GM18861 (cell line): Measurements from ENCODE around the gene OPN3.

Experiments
- ATAC-seq: cut with Tn5 transposase; IDR thresholded peaks from one replicate; pipeline ENCODE4 v1.9.1; 2021; ENCODE audit not compliant: unreplicated experiment

The OPN3 gene

GRCh38 chr1:241624935-241625334 is 15.2 kb downstream of the OPN3 start:
- ATAC-seq = no peak

DNA sequence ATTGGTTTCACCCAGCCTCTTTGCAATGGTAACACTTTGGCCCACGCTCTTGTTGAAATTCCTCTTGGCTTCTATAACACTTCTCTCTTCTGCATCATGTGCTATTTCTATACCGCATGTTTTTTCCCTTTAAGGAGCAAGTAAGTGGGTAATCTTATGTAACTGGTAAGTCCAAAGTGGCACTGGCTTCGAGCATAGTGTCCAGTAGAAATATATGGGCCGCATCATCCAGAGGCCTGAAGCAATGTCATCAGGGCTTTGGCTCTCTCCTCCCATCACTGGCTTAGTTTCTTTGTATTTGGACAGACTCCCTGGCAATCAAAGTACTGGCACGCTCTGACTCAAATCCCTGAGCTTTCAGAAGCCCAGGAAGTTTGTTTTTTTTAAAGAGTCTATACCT is 17.5 kb downstream of the OPN3 start:
- no peak for ATAC-seq

DNA sequence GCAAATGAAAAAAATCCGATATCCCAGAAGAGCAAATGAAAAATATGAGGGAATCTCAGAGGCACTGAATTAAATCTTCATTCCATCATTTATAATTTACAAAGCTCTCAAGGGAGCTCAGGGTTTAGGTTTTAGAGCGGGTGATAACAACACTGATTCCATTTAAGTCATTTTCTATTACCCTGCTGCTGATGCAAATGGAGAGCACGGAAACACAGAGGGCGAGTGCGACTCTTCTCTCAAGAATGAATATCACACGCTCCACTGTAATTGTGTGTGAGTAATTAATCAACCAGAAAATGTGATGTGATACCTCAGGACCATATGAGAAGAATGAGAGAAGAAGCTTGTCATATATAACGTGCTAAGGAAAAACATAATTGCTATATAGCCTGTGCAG is 22.7 kb downstream of the OPN3 start:
- ATAC-seq = no peak

DNA sequence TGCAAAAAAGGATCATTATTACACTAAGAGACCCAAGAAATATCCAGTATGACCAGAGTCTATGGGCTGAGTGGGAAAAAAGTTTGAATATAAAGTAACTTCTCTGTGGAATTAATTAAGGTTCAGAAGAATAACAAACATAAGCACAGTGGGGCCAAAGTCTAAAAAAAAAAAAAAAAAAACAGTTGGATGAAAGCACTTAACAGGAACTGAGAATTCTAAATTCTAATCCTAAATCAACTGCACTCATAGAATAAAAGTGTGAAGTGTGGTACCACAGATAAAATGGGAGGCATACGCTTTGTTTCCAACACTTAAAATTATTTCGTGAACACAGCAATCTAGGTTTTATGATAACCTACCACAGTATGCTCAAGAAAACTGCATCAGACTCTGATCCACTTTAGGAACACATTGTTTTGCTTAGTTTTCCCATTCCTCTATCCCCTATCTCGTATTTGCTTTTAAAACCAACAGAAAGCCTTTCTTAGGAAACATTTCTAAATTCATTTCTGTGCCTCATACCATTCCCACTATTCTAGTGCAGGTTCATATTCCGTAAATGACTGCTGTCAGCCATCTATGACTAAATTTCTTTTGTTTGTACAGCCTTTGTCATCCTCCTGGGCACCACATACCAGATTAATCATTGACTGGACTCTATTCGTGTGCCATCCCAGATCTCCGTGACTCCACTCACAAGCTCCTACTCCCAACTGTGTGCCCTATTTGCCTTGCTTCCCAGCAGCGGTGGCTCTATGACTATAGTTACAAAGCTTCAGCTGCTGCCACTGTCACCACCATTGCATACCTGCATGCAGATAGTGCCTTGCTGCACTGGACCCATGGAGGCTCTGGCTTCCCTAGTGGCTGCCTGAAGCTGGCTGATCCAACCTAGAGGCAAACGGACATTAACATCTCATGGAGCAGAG is 24.9 kb downstream of the OPN3 start:
- no peak for ATAC-seq

DNA sequence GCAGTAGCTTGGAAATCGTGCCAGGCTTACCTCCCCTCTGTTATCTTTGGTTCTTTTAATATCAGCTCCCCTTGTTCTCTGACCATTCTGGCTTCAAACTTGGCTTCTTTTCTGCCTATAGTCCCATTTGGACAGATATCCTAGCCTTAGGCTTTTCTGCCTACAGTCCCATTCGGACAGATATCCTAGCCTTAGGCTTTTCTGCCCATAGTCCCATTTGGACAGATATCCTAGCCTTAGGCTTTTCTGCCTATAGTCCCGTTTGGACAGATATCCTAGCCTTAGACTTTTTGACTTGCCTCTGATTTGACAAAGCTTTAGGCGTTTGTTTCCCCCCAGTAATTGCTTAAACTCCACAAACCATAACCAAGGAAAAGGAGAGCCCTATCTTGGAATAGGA is 25.6 kb downstream of the OPN3 start:
- no peak for ATAC-seq

DNA sequence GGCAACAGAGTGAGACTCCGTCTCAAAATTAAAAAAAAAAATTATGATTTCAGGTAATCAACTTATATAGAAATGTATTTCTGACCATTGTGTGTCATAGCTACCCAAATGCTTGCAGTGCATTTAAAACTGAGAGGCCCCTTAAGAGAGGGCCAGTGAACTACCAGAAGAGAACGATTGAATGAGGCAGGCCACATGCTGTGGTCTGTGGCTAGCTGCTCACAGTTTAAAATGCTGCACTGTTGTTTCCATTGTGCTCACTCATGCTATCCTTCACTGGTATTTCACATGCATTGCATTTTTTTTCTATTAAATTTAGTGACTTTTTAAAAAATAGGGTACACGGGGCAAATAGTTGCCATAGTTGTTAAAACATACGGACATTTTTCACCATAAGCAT is 26.0 kb downstream of the OPN3 start:
- ATAC-seq = no peak

GRCh38 chr1:241612533-241613477 is 27.4 kb downstream of the OPN3 start:
- ATAC-seq = no peak

DNA sequence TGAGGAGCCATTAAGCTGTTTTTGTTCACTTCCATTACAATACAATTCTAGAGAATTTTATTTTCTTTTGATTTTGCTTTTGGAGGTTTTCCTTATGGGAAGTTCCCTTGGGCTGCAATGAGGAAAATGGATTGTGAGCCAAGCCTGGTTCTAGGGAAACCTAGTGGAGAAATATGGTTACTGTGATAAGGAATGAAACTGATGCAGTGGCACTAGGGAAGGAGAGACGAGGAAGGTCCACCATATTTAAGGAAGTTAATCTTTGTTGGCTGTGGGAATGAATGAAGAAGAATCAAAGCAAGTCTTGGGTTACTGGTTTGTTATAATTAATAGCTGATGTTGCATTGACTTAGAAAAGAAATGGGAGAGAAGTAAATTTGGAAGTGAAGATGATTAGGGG is 28.4 kb downstream of the OPN3 start:
- ATAC-seq = no peak

GRCh38 chr1:241611063-241611462 is 29.1 kb downstream of the OPN3 start:
- peak; percentile 98 for ATAC-seq

DNA sequence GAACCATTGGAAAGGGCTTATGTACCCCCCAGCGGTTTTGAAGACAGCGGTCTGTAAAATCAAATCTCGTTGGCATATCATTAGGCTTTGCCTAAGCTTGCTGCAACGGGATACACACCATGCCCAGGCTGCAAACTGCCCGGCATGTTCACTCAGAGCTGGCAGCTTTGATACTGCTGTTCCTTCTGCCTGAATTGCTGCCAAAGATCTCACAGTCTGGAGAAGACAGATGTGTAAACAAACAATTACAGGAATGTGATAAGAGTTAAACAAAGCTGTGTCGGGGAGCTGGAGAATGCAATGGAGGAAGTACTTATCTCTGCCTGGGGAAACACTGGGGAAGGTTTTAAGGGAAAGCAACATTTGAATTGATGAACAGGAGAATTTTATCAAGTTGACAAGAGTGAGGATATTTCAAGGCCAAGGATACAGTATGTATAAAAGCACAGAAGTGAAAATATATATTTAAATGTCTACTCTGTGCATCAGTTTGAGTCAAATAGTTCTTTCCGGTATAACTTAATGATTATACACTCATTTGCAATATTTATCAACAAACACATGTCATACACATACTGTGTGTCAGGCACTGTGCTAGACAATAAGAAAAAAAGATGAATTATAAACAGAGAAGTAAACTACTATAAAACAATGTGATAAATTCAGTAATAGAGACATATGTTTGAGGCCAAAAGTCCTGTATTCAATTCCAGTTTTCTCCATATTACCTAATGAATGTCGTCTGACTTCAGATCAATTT is 29.9 kb downstream of the OPN3 start:
- ATAC-seq = no peak

- no peak for ATAC-seq
Observed at GRCh38 chr1:241608379-241609033, 31.7 kb downstream of the OPN3 start.

DNA sequence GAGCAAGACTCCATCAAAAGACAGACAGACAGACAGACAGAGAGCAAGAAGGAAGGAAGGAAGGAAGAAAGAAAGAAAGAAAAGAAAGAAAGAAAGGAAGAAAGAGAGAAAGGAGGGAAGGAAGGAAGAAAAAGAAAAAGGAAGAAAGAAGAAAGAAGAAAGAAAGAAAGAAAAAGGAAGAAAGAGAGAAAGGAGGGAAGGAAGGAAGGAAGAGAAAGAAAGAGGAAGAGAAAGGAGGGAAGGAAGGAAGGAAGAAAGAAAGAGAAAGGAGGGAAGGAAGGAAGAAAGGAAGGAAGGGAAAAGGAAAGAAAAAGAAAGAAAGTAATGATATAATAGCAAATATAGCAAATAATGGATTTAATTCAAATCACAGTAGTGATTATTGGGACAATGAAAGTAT is 32.7 kb downstream of the OPN3 start:
- ATAC-seq = no peak

GRCh38 chr1:241606544-241606943 is 33.6 kb downstream of the OPN3 start:
- ATAC-seq = no peak

- ATAC-seq = no peak
Observed at GRCh38 chr1:241605146-241605805, 34.9 kb downstream of the OPN3 start.

DNA sequence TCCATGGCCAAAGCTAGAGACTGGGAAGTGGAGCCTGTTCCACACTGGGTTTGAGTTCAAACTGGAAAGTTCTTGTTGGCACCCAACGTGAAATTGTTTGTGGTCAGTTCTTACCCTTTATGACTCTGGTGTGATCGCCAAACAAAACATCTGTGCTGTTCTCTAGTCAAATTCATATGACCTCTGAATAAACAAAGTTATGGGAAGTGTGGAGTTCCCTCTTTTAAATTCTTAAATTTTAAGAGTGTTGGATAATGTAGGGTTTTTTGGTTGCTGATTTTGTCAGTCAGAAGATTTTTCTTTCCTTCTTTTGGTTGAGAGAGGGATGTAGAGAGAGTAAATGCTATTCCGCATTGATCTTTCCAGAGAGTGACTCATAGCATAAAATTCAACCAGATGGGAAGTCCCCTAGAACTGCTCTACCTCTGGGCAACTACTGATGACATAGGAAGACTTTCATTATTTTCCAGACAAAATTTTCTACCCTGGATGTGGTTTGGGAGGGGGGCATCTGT is 36.4 kb downstream of the OPN3 start:
- no peak for ATAC-seq

DNA sequence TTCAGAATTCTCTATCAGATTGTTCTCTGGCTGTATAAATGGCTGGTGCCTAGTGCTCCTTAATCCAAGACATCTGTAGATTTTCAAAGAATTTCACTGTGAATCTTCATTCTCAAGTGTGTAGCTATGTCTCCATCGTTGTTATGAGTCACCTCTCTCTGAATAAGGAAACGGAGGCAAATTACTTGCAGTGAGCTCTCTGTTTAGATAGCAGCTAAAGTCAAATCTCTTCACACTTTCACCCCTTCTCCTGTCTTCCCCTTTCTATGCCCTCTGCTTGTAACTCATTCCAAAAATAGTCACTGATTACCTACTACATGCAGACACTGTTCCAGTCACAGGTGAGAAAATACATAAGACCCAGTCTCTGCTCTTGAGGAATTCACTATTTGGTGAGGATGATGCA is 39.7 kb downstream of the OPN3 start:
- peak; percentile 85 for ATAC-seq

DNA sequence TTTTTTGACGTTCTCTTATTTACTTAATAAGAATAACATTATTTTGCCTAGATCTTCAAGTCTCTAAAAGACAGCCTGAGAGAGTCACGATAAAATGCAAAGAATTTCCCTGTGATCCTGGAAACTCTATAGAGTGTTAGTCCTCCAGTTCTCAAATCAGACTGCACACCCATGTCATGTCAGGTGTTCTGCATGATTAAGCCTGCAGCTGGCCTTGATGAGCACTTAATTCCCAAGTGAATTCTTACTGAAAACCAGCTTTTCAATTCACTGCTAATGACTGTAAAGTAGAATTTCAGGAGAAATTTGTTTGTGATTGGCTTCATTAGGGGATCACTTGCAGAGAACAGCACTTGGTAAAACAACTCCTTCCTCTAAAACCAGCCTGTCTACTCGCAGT is 41.9 kb downstream of the OPN3 start:
- peak; percentile 36 for ATAC-seq

DNA sequence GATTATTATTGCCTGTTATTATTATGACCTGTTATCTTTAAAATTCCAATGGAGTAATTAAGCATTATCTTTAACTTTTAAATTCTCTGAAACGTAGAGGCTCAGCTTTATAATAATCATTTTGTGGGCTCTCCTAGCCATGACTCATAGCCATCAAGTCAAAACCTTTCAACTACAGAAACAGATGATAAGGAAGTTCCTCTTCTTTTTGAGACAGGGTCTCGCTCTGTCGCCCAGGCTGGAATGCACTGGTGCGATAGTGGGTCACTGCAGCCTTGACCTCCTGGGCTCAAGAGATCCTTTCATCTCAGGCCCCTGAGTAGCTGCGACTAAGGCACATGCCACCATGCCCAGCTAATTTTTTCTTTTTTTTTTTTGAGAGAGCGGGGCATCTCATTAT is 43.5 kb downstream of the OPN3 start:
- ATAC-seq = no peak

DNA sequence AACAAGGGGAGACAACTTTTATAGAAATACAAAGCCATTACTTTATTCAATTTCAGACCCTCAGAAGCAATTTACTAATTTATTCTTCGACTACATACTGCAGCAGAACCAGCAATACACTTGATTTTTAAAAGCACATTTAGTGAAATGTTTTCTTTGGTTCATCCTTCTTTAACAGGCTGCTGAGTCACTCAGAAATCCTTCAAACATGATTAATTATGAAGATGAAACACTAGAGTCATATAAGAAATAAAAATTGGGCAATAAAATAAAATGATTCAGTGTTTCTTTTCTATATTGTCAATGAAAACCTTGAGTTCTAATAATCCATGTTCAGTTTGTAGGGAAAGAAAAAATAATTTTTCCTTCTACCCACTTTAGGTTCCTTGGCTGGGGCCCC is 47.0 kb downstream of the OPN3 start:
- no peak for ATAC-seq
